Erythroblast (primary cell): ENCODE results near the gene GMDS.

Source experiments
- GATA1 ChIP-seq: IDR thresholded peaks from 2 replicates; pipeline ENCODE4 v1.6.1; 2011; ENCODE audit warnings: low read depth, mild to moderate bottlenecking, control low read depth, low read length, moderate library complexity
- POLR2A ChIP-seq: IDR thresholded peaks from 2 replicates; pipeline ENCODE4 v1.6.1; 2011; ENCODE audit warnings: mild to moderate bottlenecking, low read length

- TF ChIP-seq POLR2A (no peak), GATA1 (no peak)
Measured at GRCh38 chr6:1812487-1812886, 432.9 kb downstream of the GMDS start.
